Spleen (tissue), 7 donors: Measurements from ENCODE around the gene CLMP.

Source experiments
- POLR2A ChIP-seq, 3 donors: fragments of 450-650 bp; IDR thresholded peaks; one replicate each; pipeline ENCODE4 v1.5.1; 2017; ENCODE audit warnings: antibody characterized with exemption in 3 of 3, mild to moderate bottlenecking in 1 of 3
- TF ChIP-seq, protein P1 (sequence below), 11 experiments: fragments of 200-600 bp in 7 of 11; fragments of 450-650 bp in 4 of 11; sonication (generic) in 4 of 11; IDR thresholded peaks in 8 of 11; conservative IDR thresholded peaks in 3 of 11; 1 replicate in 7 of 11; 2 replicates in 4 of 11; pipeline versions ENCODE4 v1.4.0 to v1.8.0; 2016 to 2021; ENCODE audit warnings: antibody characterized with exemption in 11 of 11, inconsistent platforms in 4 of 11, mild to moderate bottlenecking in 1 of 11
- donor health status: DM: no; HTN: no; CAD: no; lungs with moderate emphysema.
- donor health status: DM: no; HTN: no; CAD: no.
- donor health status: DM: no; HTN: no; CAD: no.

DNA sequence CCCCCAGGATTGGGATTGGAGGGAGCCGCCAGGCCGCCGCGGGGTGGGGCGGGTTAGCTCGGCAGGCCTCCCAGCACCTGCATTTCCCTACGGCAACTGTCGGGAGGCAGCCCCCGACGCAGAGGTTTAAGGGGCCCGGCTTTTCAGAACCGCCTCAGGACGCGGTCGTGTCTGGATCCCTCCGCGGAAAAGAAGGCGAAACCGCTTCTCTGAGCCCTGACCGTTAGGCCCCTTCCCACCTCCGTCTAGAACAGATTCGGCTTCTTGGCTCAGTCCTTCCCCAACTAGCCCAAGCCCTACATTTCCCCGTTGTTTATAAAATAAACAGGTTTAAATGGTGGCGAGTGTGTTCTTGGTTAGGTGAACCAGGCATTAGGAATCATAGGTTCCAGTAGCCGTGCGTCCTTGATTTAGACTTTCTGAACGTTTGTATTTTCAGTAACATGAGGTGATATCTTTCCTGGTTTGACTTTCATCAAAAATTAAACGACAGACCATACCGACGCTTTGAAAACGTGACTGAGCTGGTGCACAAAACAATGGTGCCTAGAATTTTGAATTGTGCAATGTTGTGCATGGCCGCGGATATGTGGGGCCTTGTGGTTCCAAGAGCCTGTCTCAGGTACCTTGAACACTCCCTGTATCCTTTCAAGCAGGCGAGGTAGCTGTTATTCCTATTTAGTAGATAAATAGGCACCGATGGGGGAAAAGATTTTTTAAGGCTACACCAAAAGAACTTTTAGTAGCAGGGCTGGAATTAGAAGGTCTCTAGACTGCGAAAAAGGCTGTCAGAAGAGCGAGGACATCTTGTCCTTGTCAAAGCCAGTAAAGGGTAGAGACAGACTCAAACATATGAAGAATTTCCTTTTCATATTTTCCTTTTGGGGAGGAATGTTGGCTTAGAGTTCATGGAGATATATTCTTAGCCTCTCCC is 131.9 kb downstream of the CLMP start:
- TF ChIP-seq, protein P1, sequence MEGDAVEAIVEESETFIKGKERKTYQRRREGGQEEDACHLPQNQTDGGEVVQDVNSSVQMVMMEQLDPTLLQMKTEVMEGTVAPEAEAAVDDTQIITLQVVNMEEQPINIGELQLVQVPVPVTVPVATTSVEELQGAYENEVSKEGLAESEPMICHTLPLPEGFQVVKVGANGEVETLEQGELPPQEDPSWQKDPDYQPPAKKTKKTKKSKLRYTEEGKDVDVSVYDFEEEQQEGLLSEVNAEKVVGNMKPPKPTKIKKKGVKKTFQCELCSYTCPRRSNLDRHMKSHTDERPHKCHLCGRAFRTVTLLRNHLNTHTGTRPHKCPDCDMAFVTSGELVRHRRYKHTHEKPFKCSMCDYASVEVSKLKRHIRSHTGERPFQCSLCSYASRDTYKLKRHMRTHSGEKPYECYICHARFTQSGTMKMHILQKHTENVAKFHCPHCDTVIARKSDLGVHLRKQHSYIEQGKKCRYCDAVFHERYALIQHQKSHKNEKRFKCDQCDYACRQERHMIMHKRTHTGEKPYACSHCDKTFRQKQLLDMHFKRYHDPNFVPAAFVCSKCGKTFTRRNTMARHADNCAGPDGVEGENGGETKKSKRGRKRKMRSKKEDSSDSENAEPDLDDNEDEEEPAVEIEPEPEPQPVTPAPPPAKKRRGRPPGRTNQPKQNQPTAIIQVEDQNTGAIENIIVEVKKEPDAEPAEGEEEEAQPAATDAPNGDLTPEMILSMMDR (IDR thresholded peaks at IDR 0.05 in 8 of 11, conservative IDR thresholded peaks at IDR 0.05 in 3 of 11) = no peak
- peak in 1 of 3 donors; percentile 2 for TF ChIP-seq POLR2A (IDR thresholded peaks at IDR 0.05)
